Fibroblast of skin of left quadriceps (primary cell): ENCODE measurements around the gene SIK3.

Source experiments
- DNase-seq, 2 experiments: peaks; one replicate each; pipeline ENCODE4 v3.0.0-alpha.2; 2013; ENCODE audit warnings: low read depth in 2 of 2

SIK3 gene

GRCh38 chr11:117110294-117110950 lies 12.2 kb upstream of the SIK3 start:
- DNase-seq, result no peak

GRCh38 chr11:117107701-117108590 lies 9.7 kb upstream of the SIK3 start:
- no peak for DNase-seq

GRCh38 chr11:117100556-117100955 lies 2.3 kb upstream of the SIK3 start:
- no peak for DNase-seq

GRCh38 chr11:117099696-117100095 lies 1.5 kb upstream of the SIK3 start:
- no peak for DNase-seq

- DNase-seq, result no peak
Measured at GRCh38 chr11:117097389-117098268, 599 bp downstream of the SIK3 start.

DNA sequence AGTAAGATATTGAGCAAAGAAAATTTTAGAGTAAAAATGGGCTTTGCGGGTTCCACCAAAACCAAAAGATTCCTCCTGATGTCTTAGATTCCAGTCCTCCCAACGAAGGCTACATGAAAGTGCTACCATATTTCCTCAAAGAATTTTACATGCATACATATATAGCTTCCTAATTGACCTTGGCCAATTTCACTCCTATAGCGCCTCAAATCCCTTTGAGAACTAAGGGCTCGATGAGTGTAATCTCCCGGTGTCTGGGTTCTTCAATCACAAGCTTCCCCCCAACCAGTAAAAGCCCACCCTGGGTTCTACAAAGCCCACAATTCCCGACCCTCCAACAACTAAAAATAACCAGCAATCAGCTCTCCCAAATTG lies 1.2 kb downstream of the SIK3 start:
- no peak for DNase-seq

- DNase-seq, result no peak
Measured at GRCh38 chr11:117096201-117096991, 1.8 kb downstream of the SIK3 start.

GRCh38 chr11:117095284-117096161 lies 2.7 kb downstream of the SIK3 start:
- peak; percentile 63 to 65 for DNase-seq

DNA sequence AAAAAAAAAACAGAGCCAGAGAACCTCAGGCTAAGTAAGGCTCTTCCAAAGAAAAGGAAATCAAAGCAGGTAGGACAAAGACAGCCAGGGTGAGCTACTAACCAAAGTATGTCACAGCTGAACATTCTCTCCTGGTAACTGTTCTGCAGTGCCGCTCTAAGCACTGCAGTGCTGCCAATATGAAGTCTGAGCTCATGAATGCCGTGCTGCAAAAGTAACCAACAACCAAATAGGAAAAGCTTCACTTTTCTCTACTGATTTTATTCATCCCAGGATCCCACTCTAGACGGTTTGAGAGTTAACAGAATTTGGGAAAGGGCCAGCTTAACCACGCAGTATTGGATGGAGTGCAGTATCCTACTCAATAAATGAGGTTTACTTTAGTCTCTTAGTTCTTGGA lies 3.5 kb downstream of the SIK3 start:
- DNase-seq, result no peak

GRCh38 chr11:117092951-117093590 lies 5.2 kb downstream of the SIK3 start:
- no peak for DNase-seq

DNA sequence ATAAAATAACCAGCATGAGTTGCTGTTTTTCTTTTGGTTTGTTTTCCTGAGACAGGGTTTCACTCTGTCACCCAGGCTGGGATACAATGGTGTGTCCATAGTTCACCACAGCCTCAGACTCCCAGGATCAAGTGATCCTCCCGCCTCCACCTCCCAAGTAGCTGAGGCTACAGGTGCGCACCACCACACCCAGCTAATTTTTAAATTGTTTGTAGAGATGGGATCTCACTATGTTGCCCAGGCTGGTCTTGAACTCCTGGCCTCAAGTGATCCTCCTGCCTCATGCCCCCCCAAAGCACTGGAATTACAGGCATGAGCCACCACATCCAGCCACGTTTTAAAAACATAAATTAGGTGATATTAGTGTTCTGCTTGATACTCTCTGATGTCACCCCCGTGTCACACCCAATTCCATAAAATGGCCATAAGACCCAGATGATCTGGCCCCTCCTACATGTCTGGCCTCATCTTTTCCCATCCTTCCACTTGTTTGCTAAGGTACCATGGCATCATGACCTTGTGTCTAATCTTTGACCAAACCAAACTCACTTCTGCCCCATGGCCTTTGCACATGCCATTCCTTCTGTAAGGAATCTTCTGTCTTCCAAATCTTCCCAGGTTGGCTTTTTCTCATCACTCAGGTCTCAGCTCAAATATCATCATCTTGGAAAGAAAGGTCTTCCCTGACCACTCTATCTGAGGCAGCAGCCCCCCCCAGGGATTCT lies 6.3 kb downstream of the SIK3 start:
- DNase-seq, result no peak

DNA sequence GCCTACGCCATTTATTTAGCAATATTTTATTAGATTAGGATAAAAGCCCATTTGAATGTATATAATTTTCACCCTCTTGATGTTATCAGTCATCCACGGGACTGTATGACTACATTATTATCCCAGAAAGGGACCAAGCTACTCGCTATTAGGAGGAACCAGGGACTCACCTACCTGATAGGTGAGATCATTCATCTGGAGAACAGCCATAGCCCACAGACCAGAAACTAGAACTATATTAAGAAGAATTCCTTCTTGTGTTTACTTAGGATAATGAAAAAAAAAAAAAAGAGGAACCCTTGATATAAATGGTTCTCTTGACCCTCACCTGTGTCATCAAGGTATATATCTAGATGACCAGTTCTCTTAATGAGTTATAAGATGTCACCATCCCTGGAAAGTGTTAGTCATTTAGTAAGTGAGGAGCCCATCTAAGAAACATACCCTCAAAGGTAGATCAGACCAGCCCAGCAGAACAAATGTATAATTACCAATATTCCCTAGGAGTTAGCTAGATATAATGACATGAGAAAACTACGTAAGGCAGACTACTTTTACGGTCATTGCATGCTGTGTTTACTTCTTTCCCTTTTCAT lies 8.0 kb downstream of the SIK3 start:
- no peak for DNase-seq

DNA sequence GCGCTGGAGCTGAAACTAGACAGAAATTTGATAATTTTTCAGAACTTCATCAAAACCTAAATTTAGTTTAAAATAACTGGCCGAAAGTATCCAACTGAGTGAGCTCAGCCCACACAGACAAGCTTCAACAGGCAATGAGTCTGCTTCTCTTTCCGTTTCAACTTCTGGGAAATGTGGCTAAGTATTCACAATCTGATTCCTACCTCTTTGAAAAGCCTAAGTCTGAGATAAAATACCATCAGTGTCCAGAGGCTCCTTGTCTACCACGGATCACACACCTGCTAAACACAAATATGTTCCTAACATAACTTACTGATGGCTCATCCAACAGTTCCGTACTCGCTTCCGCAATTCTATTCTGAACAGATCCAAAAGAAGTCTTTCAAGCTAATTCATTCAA lies 8.5 kb downstream of the SIK3 start:
- DNase-seq, result no peak

DNA sequence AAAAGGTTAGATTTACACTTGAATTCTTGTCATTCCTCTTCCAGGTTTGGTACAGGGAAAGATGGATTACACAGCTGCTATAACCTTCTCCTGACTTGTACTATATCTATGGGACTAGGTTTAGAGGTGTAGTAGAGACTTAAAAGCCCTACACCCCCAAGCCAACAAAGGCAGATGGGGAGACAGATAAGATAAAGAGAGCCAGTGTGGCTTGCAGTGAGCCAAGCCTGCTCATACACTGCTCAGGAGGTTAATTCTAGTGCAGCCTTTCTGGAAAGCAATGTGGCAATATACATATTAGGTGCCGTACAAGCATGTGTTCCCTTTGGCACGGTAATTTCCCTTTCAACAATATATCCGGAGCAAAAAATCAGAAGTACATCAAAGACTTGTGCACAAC lies 10.8 kb downstream of the SIK3 start:
- DNase-seq, result no peak

DNA sequence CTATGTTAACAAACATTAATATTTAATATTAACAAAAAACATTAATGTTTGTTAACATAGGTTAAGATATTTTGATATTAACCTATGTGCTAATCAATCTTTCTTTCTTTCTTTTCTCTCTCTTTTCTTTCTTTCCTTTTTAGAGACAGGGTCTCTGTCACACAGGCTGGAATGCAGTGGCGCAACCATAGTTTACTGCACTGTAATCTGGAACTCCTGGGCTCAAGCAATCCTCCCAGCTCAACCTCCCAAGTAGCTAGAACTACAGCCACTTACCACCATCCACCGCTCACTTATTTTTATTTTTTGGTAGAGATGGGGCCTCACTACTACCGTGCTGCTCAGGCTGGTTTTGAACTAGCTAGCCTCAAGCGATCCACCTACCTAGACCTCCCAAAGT lies 13.2 kb downstream of the SIK3 start:
- DNase-seq, result no peak

- no peak for DNase-seq
Measured at GRCh38 chr11:117083011-117083935, 15.0 kb downstream of the SIK3 start.

DNA sequence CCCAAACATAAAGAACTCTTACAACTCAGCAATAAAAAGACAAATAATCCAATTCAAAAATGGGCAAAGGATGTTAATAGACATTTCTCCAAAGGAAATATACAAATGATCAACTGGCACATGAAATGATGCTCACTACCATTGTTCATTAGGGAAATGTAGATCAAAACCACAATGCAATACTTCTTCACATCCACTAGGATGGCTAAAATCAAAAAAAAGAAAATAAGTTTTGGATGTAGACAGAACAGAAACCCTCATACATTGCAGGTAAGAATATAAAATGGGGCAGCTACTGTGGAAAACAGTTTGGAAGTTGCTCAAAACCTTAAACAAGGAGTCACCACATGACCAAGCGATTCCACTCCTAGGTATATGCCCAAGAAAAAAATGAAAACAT lies 16.3 kb downstream of the SIK3 start:
- no peak for DNase-seq

DNA sequence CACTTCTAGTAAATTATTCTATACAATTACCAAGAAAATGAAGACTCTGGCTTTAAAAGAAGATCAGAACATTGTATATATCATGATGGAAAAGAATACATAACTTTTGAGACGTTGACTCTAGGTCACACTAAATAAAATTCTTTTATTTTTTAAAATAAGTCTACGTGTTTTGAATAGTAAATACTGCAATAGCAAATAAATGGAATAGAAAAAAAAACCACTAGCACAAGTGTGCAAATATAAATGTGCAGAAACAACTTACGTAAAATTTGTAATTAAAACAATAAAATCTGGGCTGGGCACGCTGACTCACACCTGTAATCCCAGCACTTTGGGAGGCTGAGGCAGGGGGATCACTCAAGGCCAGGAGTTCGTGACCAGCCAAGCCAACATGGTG lies 17.9 kb downstream of the SIK3 start:
- DNase-seq, result no peak
